ENCODE measurements around the gene TERB1. TPM values are rescaled to one million over a fixed set of nuclear protein-coding genes. Genes with fewer than 3 reads are reported as not detected.
A peak's percentile ranks its signal among the peaks of the same experiment; 100 is the strongest.

TERB1 gene
- total RNA-seq, 1 donor from 2014 or later: 0.10 TPM

GRCh38 chr16:66848172-66848571 is 46.8 kb upstream of the TERB1 start:
- H3K27me3 Mint-ChIP-seq (ENCODE audit: unreplicated experiment): peaks cover 19% of the 10 kb centered on the region
- no peaks in the 10 kb centered on the region for H3K36me3 Mint-ChIP-seq (ENCODE audit: low read depth, unreplicated experiment)
- TF ChIP-seq, protein P1, sequence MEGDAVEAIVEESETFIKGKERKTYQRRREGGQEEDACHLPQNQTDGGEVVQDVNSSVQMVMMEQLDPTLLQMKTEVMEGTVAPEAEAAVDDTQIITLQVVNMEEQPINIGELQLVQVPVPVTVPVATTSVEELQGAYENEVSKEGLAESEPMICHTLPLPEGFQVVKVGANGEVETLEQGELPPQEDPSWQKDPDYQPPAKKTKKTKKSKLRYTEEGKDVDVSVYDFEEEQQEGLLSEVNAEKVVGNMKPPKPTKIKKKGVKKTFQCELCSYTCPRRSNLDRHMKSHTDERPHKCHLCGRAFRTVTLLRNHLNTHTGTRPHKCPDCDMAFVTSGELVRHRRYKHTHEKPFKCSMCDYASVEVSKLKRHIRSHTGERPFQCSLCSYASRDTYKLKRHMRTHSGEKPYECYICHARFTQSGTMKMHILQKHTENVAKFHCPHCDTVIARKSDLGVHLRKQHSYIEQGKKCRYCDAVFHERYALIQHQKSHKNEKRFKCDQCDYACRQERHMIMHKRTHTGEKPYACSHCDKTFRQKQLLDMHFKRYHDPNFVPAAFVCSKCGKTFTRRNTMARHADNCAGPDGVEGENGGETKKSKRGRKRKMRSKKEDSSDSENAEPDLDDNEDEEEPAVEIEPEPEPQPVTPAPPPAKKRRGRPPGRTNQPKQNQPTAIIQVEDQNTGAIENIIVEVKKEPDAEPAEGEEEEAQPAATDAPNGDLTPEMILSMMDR (IDR thresholded peaks at IDR 0.05; ENCODE audit: unreplicated experiment): no peak
- no peak overlapping the region for H3K4me3 Mint-ChIP-seq (ENCODE audit: unreplicated experiment)
- DNase-seq (ENCODE audit: low spot score): no peak
- no peaks in the 10 kb centered on the region for H3K9me3 Mint-ChIP-seq (ENCODE audit: unreplicated experiment)
- peaks cover 2% of the 10 kb centered on the region for H3K4me1 Mint-ChIP-seq (ENCODE audit: unreplicated experiment)
- H3K27ac Mint-ChIP-seq (ENCODE audit: unreplicated experiment): no peak overlapping the region

- peaks cover 2% of the 10 kb centered on the region for H3K4me1 Mint-ChIP-seq (ENCODE audit: unreplicated experiment)
- H3K9me3 Mint-ChIP-seq (ENCODE audit: unreplicated experiment): no peaks in the 10 kb centered on the region
- no peak for DNase-seq (ENCODE audit: low spot score)
- no peak overlapping the region for H3K4me3 Mint-ChIP-seq (ENCODE audit: unreplicated experiment)
- H3K27ac Mint-ChIP-seq (ENCODE audit: unreplicated experiment): no peak overlapping the region
- H3K36me3 Mint-ChIP-seq (ENCODE audit: low read depth, unreplicated experiment): no peaks in the 10 kb centered on the region
- TF ChIP-seq, protein P1 (IDR thresholded peaks at IDR 0.05; ENCODE audit: unreplicated experiment): no peak
- H3K27me3 Mint-ChIP-seq (ENCODE audit: unreplicated experiment): peaks cover 25% of the 10 kb centered on the region
Measured at GRCh38 chr16:66847533-66848067, 46.2 kb upstream of the TERB1 start.

DNA sequence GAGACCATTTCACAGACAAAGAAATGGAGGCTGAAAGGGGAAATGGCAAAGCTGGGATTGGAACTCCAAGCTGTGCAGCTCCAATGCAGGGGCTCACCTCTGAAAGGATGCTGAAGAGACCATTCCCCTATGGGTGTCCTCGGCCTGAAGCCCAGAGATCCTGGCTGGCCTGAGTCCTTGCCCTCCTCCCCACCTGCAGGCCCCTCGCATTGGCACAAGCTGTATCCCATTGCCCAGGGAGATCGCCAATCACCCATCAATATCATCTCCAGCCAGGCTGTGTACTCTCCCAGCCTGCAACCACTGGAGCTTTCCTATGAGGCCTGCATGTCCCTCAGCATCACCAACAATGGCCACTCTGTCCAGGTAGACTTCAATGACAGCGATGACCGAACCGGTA is 45.4 kb upstream of the TERB1 start:
- peaks cover 2% of the 10 kb centered on the region for H3K4me1 Mint-ChIP-seq (ENCODE audit: unreplicated experiment)
- no peaks in the 10 kb centered on the region for H3K36me3 Mint-ChIP-seq (ENCODE audit: low read depth, unreplicated experiment)
- DNase-seq (ENCODE audit: low spot score): no peak
- H3K27me3 Mint-ChIP-seq (ENCODE audit: unreplicated experiment): peaks cover 25% of the 10 kb centered on the region
- no peak overlapping the region for H3K4me3 Mint-ChIP-seq (ENCODE audit: unreplicated experiment)
- TF ChIP-seq, protein P1 (IDR thresholded peaks at IDR 0.05; ENCODE audit: unreplicated experiment): no peak
- no peak overlapping the region for H3K27ac Mint-ChIP-seq (ENCODE audit: unreplicated experiment)
- no peaks in the 10 kb centered on the region for H3K9me3 Mint-ChIP-seq (ENCODE audit: unreplicated experiment)

- peaks cover 2% of the 10 kb centered on the region for H3K4me1 Mint-ChIP-seq (ENCODE audit: unreplicated experiment)
- H3K9me3 Mint-ChIP-seq (ENCODE audit: unreplicated experiment): no peaks in the 10 kb centered on the region
- no peaks in the 10 kb centered on the region for H3K36me3 Mint-ChIP-seq (ENCODE audit: low read depth, unreplicated experiment)
- peak overlapping the region; percentile 56 for H3K4me3 Mint-ChIP-seq (ENCODE audit: unreplicated experiment)
- peaks cover 25% of the 10 kb centered on the region for H3K27me3 Mint-ChIP-seq (ENCODE audit: unreplicated experiment)
- no peak for DNase-seq (ENCODE audit: low spot score)
- no peak overlapping the region for H3K27ac Mint-ChIP-seq (ENCODE audit: unreplicated experiment)
- TF ChIP-seq, protein P1 (IDR thresholded peaks at IDR 0.05; ENCODE audit: unreplicated experiment): no peak
Measured at GRCh38 chr16:66846266-66846665, 44.9 kb upstream of the TERB1 start.

- Mint-ChIP-seq H3K27me3 (ENCODE audit: unreplicated experiment) (peaks cover 25% of the 10 kb centered on the region), H3K36me3 (ENCODE audit: low read depth, unreplicated experiment) (no peaks in the 10 kb centered on the region)
- no peak for DNase-seq (ENCODE audit: low spot score)
Measured at GRCh38 chr16:66845791-66846221, 44.4 kb upstream of the TERB1 start.

More at GRCh38 chr16:66845791-66846221, 44.4 kb upstream of the TERB1 start:
- Mint-ChIP-seq H3K4me3 (ENCODE audit: unreplicated experiment) (peak overlapping the region; percentile 56), H3K4me1 (ENCODE audit: unreplicated experiment) (peaks cover 2% of the 10 kb centered on the region), H3K9me3 (ENCODE audit: unreplicated experiment) (no peaks in the 10 kb centered on the region), H3K27ac (ENCODE audit: unreplicated experiment) (no peak overlapping the region)
- TF ChIP-seq, protein P1 (IDR thresholded peaks at IDR 0.05; ENCODE audit: unreplicated experiment): no peak
